ENCODE data around the gene RRP9. TPM values are rescaled to one million over a fixed set of nuclear protein-coding genes. Genes with fewer than 3 reads are reported as not detected.

Gene RRP9
- total RNA-seq, 1 donor from 2014 or later = 20.6 TPM

DNA sequence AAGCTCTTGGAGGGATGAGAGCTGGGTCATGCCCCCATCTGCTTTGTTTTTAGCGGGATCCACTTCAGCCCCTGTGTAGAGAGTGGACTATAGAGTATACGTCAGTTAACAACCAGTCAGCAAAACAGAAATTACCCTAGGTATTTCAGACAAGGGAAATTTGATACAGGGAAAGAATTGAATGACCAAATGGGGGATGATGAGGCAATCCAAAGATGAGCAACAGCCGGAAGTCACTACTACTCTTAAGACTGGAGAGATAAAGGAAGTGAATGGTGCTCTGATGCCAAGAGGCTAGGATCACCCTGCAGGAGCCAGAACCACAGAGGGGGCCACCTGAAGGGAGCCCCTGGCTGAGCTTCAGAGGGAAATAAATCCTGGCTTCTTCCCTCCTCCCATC lies 11.7 kb upstream of the RRP9 start:
- H3K9me3 Mint-ChIP-seq (ENCODE audit: unreplicated experiment) = no peaks in the 10 kb centered on the region
- no peak overlapping the region for H3K27ac Mint-ChIP-seq (ENCODE audit: unreplicated experiment)
- H3K27me3 Mint-ChIP-seq (ENCODE audit: unreplicated experiment) = peaks cover 17% of the 10 kb centered on the region
- TF ChIP-seq, protein P1, sequence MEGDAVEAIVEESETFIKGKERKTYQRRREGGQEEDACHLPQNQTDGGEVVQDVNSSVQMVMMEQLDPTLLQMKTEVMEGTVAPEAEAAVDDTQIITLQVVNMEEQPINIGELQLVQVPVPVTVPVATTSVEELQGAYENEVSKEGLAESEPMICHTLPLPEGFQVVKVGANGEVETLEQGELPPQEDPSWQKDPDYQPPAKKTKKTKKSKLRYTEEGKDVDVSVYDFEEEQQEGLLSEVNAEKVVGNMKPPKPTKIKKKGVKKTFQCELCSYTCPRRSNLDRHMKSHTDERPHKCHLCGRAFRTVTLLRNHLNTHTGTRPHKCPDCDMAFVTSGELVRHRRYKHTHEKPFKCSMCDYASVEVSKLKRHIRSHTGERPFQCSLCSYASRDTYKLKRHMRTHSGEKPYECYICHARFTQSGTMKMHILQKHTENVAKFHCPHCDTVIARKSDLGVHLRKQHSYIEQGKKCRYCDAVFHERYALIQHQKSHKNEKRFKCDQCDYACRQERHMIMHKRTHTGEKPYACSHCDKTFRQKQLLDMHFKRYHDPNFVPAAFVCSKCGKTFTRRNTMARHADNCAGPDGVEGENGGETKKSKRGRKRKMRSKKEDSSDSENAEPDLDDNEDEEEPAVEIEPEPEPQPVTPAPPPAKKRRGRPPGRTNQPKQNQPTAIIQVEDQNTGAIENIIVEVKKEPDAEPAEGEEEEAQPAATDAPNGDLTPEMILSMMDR (IDR thresholded peaks at IDR 0.05; ENCODE audit: unreplicated experiment) = no peak
- DNase-seq (ENCODE audit: low spot score) = no peak
- no peak overlapping the region for H3K4me3 Mint-ChIP-seq (ENCODE audit: unreplicated experiment)
- no peaks in the 10 kb centered on the region for H3K4me1 Mint-ChIP-seq (ENCODE audit: unreplicated experiment)
- H3K36me3 Mint-ChIP-seq (ENCODE audit: low read depth, unreplicated experiment) = peaks cover 4% of the 10 kb centered on the region

DNA sequence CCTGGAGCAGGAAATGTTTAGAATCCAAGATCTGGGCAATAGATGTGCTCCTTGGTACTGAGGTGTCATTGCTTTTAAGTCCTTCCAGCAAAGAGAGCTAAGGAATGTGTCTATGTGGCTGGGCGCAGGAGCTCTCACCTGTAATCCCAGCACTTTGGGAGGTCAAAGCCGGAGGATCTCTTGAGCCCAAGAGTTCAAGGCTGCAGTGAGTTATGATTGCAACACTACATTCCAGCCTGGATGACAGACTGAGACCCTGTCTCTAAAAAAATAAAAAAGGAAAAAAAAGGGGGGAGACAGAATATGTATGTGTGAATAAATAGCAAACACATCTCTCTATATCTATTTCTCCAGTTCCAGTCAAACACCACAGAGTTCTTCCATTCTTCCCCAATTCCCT lies 9.2 kb upstream of the RRP9 start:
- Mint-ChIP-seq H3K27ac (ENCODE audit: unreplicated experiment) (no peak overlapping the region), H3K4me3 (ENCODE audit: unreplicated experiment) (no peak overlapping the region), H3K4me1 (ENCODE audit: unreplicated experiment) (no peaks in the 10 kb centered on the region), H3K9me3 (ENCODE audit: unreplicated experiment) (no peaks in the 10 kb centered on the region), H3K36me3 (ENCODE audit: low read depth, unreplicated experiment) (no peaks in the 10 kb centered on the region), H3K27me3 (ENCODE audit: unreplicated experiment) (peaks cover 18% of the 10 kb centered on the region)
- TF ChIP-seq, protein P1 (IDR thresholded peaks at IDR 0.05; ENCODE audit: unreplicated experiment) = no peak
- no peak for DNase-seq (ENCODE audit: low spot score)

DNA sequence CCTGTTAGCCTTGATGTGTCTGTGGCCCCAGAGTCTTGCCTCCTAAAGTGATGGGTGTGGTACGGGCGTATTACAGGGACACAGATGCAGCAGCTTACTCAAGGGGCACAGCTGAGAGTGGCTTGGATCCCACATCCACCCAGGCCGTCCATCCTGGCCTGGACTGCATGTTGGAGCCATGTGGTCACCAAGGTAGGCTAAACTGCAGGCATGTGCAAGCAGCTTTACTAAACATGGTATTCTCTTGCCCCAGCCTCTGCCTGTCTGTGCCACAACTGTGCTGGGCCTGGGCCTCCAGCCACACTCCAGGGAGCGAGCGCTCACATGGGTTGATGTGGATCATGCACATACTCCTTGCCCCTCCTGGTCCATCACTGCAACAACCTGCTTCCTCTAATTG lies 7.4 kb upstream of the RRP9 start:
- Mint-ChIP-seq H3K36me3 (ENCODE audit: low read depth, unreplicated experiment) (peaks cover 3% of the 10 kb centered on the region), H3K4me1 (ENCODE audit: unreplicated experiment) (peaks cover 2% of the 10 kb centered on the region), H3K4me3 (ENCODE audit: unreplicated experiment) (no peak overlapping the region), H3K27ac (ENCODE audit: unreplicated experiment) (no peak overlapping the region), H3K9me3 (ENCODE audit: unreplicated experiment) (no peaks in the 10 kb centered on the region), H3K27me3 (ENCODE audit: unreplicated experiment) (peaks cover 15% of the 10 kb centered on the region)
- TF ChIP-seq, protein P1 (IDR thresholded peaks at IDR 0.05; ENCODE audit: unreplicated experiment) = no peak
- no peak for DNase-seq (ENCODE audit: low spot score)

DNA sequence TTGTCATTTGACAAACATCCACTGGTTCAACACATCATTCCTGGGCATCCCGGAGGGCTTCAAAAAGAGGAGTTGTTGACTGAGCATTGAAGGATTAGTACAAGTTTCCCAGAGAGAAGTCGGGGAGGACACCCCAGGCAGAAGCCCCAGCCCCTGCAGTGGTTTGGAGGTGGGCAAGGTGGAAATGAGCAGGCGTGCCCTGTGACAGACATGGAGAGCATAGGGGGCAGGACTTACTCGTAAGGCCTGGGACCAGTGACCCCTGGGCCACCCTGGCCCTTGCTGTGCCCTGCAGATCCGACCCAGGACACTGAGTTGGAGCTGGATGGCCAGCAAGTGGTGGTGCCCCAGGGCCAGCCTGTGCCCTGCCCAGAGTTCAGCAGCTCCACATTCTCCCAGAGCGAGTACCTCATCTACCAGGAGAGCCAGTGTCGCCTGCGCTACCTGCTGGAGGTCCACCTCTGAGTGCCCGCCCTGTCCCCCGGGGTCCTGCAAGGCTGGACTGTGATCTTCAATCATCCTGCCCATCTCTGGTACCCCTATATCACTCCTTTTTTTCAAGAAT lies 6.4 kb upstream of the RRP9 start:
- Mint-ChIP-seq H3K4me1 (ENCODE audit: unreplicated experiment) (peaks cover 3% of the 10 kb centered on the region), H3K4me3 (ENCODE audit: unreplicated experiment) (no peak overlapping the region), H3K9me3 (ENCODE audit: unreplicated experiment) (no peaks in the 10 kb centered on the region), H3K27ac (ENCODE audit: unreplicated experiment) (peak overlapping the region; percentile 49), H3K36me3 (ENCODE audit: low read depth, unreplicated experiment) (peaks cover 4% of the 10 kb centered on the region), H3K27me3 (ENCODE audit: unreplicated experiment) (peaks cover 10% of the 10 kb centered on the region)
- no peak for DNase-seq (ENCODE audit: low spot score)
- TF ChIP-seq, protein P1 (IDR thresholded peaks at IDR 0.05; ENCODE audit: unreplicated experiment) = no peak

DNA sequence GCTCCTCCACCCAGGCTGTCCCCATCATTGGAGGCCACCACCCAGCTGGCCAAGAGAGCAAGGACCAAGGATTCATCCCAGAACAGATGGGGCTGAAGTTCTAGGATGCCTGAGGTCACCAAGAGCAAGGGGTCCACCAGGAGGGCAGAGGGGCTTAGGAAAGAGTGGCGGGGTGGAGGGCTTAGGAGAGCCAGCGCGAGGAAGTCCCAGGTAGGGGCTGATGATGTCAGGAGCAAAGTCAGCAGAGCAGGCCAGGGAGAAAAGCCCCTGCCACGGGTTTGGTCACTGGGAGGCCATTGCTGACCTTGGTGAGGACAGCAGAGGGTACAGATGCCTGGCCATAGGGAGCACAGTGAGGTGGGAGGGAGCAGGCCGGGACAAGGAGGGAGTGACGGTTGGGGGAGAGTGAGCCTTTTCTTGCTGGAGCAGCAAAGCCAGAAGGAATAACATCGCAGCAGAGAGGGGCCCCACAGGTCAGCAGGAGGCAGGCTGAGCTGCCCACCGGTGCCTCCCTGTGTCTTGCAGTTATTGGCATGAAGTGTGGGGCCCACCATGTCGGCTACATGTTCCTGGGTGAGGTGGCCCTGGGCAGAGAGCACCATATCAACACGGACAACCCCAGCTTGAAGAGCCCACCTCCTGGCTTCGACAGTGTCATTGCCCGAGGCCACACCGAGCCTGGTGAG lies 5.7 kb upstream of the RRP9 start:
- Mint-ChIP-seq H3K4me3 (ENCODE audit: unreplicated experiment) (no peak overlapping the region), H3K36me3 (ENCODE audit: low read depth, unreplicated experiment) (peaks cover 4% of the 10 kb centered on the region), H3K4me1 (ENCODE audit: unreplicated experiment) (peaks cover 3% of the 10 kb centered on the region), H3K27ac (ENCODE audit: unreplicated experiment) (no peak overlapping the region), H3K27me3 (ENCODE audit: unreplicated experiment) (peaks cover 9% of the 10 kb centered on the region), H3K9me3 (ENCODE audit: unreplicated experiment) (no peaks in the 10 kb centered on the region)
- DNase-seq (ENCODE audit: low spot score) = no peak
- TF ChIP-seq, protein P1 (IDR thresholded peaks at IDR 0.05; ENCODE audit: unreplicated experiment) = no peak

Measured in endothelial cell (in vitro differentiated cells).